ENCODE data around the gene CXCL11. TPM values are rescaled to one million over a fixed set of nuclear protein-coding genes. Genes with fewer than 3 reads are reported as not detected.
A peak's percentile ranks its signal among the peaks of the same experiment; 100 is the strongest.
"Not testable (repeated sequence)": the region's sequence is repeated elsewhere in the genome, so short reads cannot be mapped to it uniquely, and the experiment has no call there.

CXCL11 gene
- polyA plus RNA-seq, 4 donors, result 0.18 to 0.62 (median 0.41) TPM

- no peak for DNase-seq (ENCODE audit: low read depth in 4 of 4, low spot score in 3 of 4)
Observed at GRCh38 chr4:76003620-76004019, 32.2 kb downstream of the CXCL11 start.

GRCh38 chr4:76003035-76003434 is 32.8 kb downstream of the CXCL11 start:
- DNase-seq (ENCODE audit: low read depth in 4 of 4, low spot score in 3 of 4), result no peak

GRCh38 chr4:76002176-76002575 is 33.7 kb downstream of the CXCL11 start:
- DNase-seq (ENCODE audit: low read depth in 4 of 4, low spot score in 3 of 4), result no peak

DNA sequence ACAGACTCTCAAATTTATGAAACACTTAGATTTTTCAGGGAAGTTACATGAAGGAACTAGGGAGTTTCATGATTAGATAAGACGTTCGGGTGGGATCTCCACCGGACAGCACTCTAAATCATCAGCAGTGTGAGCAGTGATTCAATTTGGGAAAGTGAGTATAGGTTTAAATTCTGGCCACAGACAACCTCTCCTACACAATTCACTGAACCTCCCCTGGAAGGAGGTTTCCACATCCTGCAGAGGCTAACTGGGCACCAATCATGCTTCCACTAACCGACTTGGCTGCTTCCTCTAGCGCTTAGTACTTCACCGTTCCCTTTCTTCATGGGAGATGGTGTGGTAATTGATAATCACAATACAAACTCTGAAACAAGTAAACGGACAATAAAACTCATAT is 34.2 kb downstream of the CXCL11 start:
- DNase-seq (ENCODE audit: low read depth in 4 of 4, low spot score in 3 of 4), result no peak

- no peak for DNase-seq (ENCODE audit: low read depth in 4 of 4, low spot score in 3 of 4)
Observed at GRCh38 chr4:76000279-76000678, 35.6 kb downstream of the CXCL11 start.

DNA sequence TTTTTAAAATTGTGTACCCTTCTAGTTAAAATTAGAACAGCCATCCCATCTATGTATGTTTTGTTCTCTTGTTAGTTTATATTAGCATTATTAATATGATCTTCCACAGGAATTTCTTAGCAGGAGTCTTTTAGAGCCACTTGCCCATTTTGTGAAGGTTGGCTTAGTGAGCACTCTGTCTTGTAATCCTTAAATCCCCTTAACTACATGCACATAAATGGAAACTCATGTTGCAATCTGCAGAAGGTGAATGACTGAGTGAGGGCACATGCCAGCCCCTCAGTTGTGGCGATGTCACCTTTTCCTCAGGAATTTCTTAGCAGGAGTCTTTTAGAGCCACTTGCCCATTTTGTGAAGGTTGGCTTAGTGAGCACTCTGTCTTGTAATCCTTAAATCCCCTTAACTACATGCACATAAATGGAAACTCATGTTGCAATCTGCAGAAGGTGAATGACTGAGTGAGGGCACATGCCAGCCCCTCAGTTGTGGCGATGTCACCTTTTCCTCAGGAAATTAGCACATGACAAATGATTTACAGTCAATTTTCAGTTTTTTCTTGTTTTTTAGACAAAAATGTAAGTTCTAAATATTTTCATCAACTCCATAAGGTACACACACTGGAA is 37.2 kb downstream of the CXCL11 start:
- not testable (repeated sequence) for DNase-seq (ENCODE audit: low read depth in 4 of 4, low spot score in 3 of 4)

- DNase-seq (ENCODE audit: low read depth in 4 of 4, low spot score in 3 of 4), result no peak
Observed at GRCh38 chr4:75997946-75998345, 37.9 kb downstream of the CXCL11 start.

DNA sequence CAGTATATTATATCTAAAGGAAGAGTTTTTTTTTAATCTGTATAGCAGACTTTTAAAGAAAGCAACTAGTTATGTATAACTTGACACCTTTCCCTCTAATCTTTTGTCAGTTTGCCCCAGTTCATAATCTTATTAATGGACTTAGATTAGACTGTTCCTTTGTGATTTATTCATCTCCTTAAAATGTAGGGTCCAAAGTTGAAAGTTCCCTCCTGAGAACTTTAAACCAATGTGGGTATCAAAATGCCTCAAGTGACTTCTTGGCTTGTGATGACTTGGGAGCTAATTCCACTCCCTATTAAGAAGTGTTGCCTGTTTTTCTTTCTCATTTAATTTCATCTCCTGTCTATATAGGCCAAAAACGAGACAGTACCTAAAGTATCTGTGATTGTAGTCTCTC is 38.8 kb downstream of the CXCL11 start:
- DNase-seq (ENCODE audit: low read depth in 4 of 4, low spot score in 3 of 4), result no peak

DNA sequence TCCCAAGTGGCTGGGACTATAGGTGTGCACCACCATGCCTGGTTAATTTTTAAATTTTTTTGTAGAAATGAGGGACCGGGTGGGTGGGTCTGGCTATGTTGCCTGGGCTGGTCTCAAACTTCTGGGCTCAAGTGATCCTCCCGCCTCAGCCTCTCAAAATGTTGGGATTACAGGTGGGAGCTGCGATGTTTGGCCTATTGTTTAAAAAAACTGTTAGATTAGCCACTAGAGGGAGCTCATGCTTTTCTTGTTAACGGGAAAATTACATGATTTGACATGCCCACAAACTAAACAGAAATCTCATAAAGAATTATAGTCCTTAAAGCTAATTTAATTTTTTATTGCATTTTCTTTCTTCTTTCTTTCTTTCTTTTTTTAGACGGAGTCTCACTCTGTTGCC is 40.1 kb downstream of the CXCL11 start:
- peak in 1 of 4 donors; percentile 27 for DNase-seq (ENCODE audit: low read depth in 4 of 4, low spot score in 3 of 4)

DNA sequence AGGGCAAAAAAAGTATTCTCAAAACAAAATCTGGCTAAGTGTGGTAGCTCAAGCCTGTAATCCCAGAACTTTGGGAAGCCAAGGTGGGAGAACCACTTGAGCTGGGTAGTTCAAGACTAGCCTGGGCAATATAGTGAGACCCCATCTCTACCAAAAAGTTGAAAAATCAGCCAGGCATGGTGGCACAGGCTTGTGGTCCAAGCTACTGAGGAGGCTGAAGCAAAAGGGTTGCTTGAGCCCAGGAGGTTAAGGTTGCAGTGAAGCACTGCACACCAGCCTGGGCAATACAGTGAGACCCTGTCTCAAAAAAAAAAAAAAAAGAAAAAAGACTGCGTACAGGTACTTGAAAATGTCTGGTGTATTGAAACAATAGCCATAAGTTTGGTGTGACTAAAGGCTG is 43.4 kb downstream of the CXCL11 start:
- DNase-seq (ENCODE audit: low read depth in 4 of 4, low spot score in 3 of 4), result no peak

GRCh38 chr4:75989846-75990528 is 45.9 kb downstream of the CXCL11 start:
- no peak for DNase-seq (ENCODE audit: low read depth in 4 of 4, low spot score in 3 of 4)

DNA sequence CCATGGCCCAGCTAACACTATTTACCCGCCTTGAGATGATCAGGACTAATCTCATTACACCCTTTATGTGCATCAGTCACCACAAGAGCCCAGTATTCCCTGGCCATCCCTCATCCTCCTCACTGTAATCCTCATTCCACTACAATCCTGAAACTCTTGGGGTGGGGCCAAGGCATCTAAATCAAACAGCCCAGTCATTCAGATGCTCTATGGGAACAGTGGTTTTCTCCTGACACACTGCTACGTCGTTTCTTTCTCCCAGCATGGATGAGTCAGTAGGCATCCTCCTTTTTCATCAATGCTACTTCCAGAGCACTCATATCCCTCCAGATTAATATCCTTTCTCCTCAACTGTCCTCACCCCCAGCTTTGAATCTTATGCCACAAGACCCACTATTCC is 50.8 kb downstream of the CXCL11 start:
- no peak for DNase-seq (ENCODE audit: low read depth in 4 of 4, low spot score in 3 of 4)

Other genes starting within 250 kb of the CXCL11 start
- gene PPEF2, start 133.6 kb downstream of the CXCL11 start, polyA plus RNA-seq (ENCODE audit: insufficient read length in 4 of 4), result under 1 TPM in 2 of 4 donors, not detected in 2; 0.06 to 0.11 TPM
- 10 to 100 TPM in 3 of 4 donors, 1 to 10 TPM in 1; 7.1 to 16.8 (median 14.1) TPM for gene NAAA, start 95.1 kb downstream of the CXCL11 start, polyA plus RNA-seq (ENCODE audit: insufficient read length in 4 of 4)
- gene SDAD1, start 45.1 kb downstream of the CXCL11 start, polyA plus RNA-seq (ENCODE audit: insufficient read length in 4 of 4), result 10 to 100 TPM; 35.4 to 53.3 (median 48.6) TPM
- under 1 TPM in 3 of 4 donors, not detected in 1; 0.08 to 0.30 (median 0.21) TPM for gene CXCL9, start 28.6 kb downstream of the CXCL11 start, polyA plus RNA-seq (ENCODE audit: insufficient read length in 4 of 4)
- 1 to 10 TPM; 1.1 to 7.5 (median 5.8) TPM for gene CXCL10, start 12.6 kb downstream of the CXCL11 start, polyA plus RNA-seq (ENCODE audit: insufficient read length in 4 of 4)
- under 1 TPM; 0.27 to 0.79 (median 0.56) TPM for gene ART3, start 38.6 kb upstream of the CXCL11 start, polyA plus RNA-seq (ENCODE audit: insufficient read length in 4 of 4)
- 10 to 100 TPM; 71.4 to 82.7 (median 78.2) TPM for gene NUP54, start 112.3 kb upstream of the CXCL11 start, polyA plus RNA-seq (ENCODE audit: insufficient read length in 4 of 4)
- 100 to 1,000 TPM; 138 to 220 (median 191) TPM for gene SCARB2, start 177.8 kb upstream of the CXCL11 start, polyA plus RNA-seq (ENCODE audit: insufficient read length in 4 of 4)
- gene FAM47E, start 215.7 kb upstream of the CXCL11 start, polyA plus RNA-seq (ENCODE audit: insufficient read length in 4 of 4), result 10 to 100 TPM in 1 of 4 donors, 1 to 10 TPM in 2, under 1 TPM in 1; 0.53 to 11.1 (median 6.6) TPM

All from left renal pelvis (tissue), 4 donors.